HepG2 (cell line): Measurements from ENCODE around the gene FBRSL1. TPM values are rescaled to one million over a fixed set of nuclear protein-coding genes. Genes with fewer than 3 reads are reported as not detected.
A peak's percentile ranks its signal among the peaks of the same experiment; 100 is the strongest.

Experiments
- AKAP8 ChIP-seq: sonication (generic); formaldehyde crosslinking; IDR thresholded peaks from 2 replicates; pipeline ENCODE4 v1.5.1; 2020; ENCODE audit warnings: mild to moderate bottlenecking, missing genetic modification reagents
- ARNTL ChIP-seq: sonication (generic); formaldehyde crosslinking; IDR thresholded peaks from 2 replicates; pipeline ENCODE4 v1.4.0; 2020; ENCODE audit warnings: mild to moderate bottlenecking, missing genetic modification reagents
- CBFB ChIP-seq: sonication (generic); formaldehyde crosslinking; IDR thresholded peaks from 2 replicates; pipeline ENCODE4 v1.4.0; 2020; ENCODE audit warnings: missing genetic modification reagents
- KAT8 ChIP-seq: IDR thresholded peaks from 2 replicates; pipeline ENCODE4 v1.6.1; 2016; ENCODE audit warnings: missing genetic modification reagents, missing compliant biosample characterization
- KLF16 ChIP-seq, 2 experiments: sonication (generic) in 1 of 2; formaldehyde crosslinking in 1 of 2; IDR thresholded peaks; 2 replicates each; pipeline versions ENCODE4 v1.6.1 to v1.8.0; 2016 to 2023; ENCODE audit warnings: missing genetic modification reagents in 2 of 2, missing compliant biosample characterization in 1 of 2
- MXI1 ChIP-seq: IDR thresholded peaks from 3 replicates; pipeline ENCODE4 v1.6.1; 2012; ENCODE audit warnings: low read depth, low read length, inconsistent platforms, borderline replicate concordance
- NPAS2 ChIP-seq: sonication (generic); formaldehyde crosslinking; IDR thresholded peaks from 2 replicates; pipeline ENCODE4 v1.8.0; 2022; ENCODE audit warnings: mild to moderate bottlenecking, missing genetic modification reagents, borderline replicate concordance
- RARA ChIP-seq: IDR thresholded peaks from 2 replicates; pipeline ENCODE4 v1.6.1; 2016; ENCODE audit warnings: missing genetic modification reagents, missing compliant biosample characterization
- RXRA ChIP-seq: sonication (generic); formaldehyde crosslinking; IDR thresholded peaks from 2 replicates; pipeline ENCODE4 v1.5.1; 2020; ENCODE audit warnings: missing genetic modification reagents
- SALL2 ChIP-seq: sonication (generic); formaldehyde crosslinking; IDR thresholded peaks from 2 replicates; pipeline ENCODE4 v1.8.1; 2023; ENCODE audit warnings: mild to moderate bottlenecking, missing genetic modification reagents, inconsistent platforms
- SAP130 ChIP-seq: IDR thresholded peaks from 2 replicates; pipeline ENCODE4 v1.6.1; 2016; ENCODE audit warnings: low read depth
- TEAD3 ChIP-seq: optimal IDR thresholded peaks from 2 replicates; pipeline ENCODE3; 2016; ENCODE audit warnings: borderline replicate concordance
- ZBTB7A ChIP-seq: sonication (generic); formaldehyde crosslinking; IDR thresholded peaks from 2 replicates; pipeline ENCODE4 v1.8.0; 2022; ENCODE audit warnings: mild to moderate bottlenecking, missing genetic modification reagents
- ZFX ChIP-seq: sonication (generic); formaldehyde crosslinking; IDR thresholded peaks from 2 replicates; pipeline ENCODE4 v1.4.0; 2020; ENCODE audit warnings: mild to moderate bottlenecking, low read depth, missing genetic modification reagents, moderate library complexity
- ZNF331 ChIP-seq: sonication (generic); formaldehyde crosslinking; IDR thresholded peaks from 2 replicates; pipeline ENCODE4 v1.4.0; 2020; ENCODE audit warnings: missing genetic modification reagents
- ZNF460 ChIP-seq: sonication (generic); formaldehyde crosslinking; IDR thresholded peaks from 2 replicates; pipeline ENCODE4 v1.5.1; 2020; ENCODE audit warnings: missing genetic modification reagents, mild to moderate bottlenecking, borderline replicate concordance
- ZNF749 ChIP-seq: sonication (generic); formaldehyde crosslinking; IDR thresholded peaks from 2 replicates; pipeline ENCODE4 v1.8.0; 2022; ENCODE audit warnings: mild to moderate bottlenecking, missing genetic modification reagents, moderate library complexity, borderline replicate concordance
- ZNF788 ChIP-seq: sonication (generic); formaldehyde crosslinking; IDR thresholded peaks from 2 replicates; pipeline ENCODE4 v1.5.0; 2020; ENCODE audit warnings: mild to moderate bottlenecking, missing genetic modification reagents, borderline replicate concordance
- polyA plus RNA-seq, 8 experiments: library from polyadenylated mRNA; depleted of rRNA in 3 of 8; stranded (reverse) in 7 of 8; unstranded in 1 of 8; fragments of >200 nt; fragmentation: Illumina TruSeq in 4 of 8; extraction: Trizol in 4 of 8; gene quantifications; 2 replicates each; pipeline versions ENCODE4 v1.2.1 to v1.2.3, GENCODE V29; 2011 to 2016; ENCODE audit warnings: low read depth in 4 of 8, missing spikeins in 1 of 8, mixed read lengths in 1 of 8; ENCODE audit not compliant: insufficient read depth in 1 of 8
- total RNA-seq, 5 experiments: library from RNA; depleted of rRNA; stranded (reverse); fragments of >200 nt; fragmentation: Illumina TruSeq; extraction: Trizol; gene quantifications; 2 replicates each; pipeline ENCODE4 v1.2.3, GENCODE V29; 2016; ENCODE audit warnings: low read depth in 1 of 5
- TF ChIP-seq, protein P1 (sequence below): sonication (generic); formaldehyde crosslinking; IDR thresholded peaks from 2 replicates; pipeline ENCODE4 v1.4.0; 2020; ENCODE audit warnings: mild to moderate bottlenecking, missing genetic modification reagents
- TF ChIP-seq, protein P2 (sequence below): IDR thresholded peaks from 2 replicates; pipeline ENCODE4 v1.6.1; 2016; ENCODE audit warnings: mild to moderate bottlenecking
- TF ChIP-seq, protein P3 (sequence below): sonication (generic); formaldehyde crosslinking; IDR thresholded peaks from 2 replicates; pipeline ENCODE4 v1.5.1; 2020; ENCODE audit warnings: mild to moderate bottlenecking, moderate library complexity, missing genetic modification reagents

The FBRSL1 gene
- total and polyA plus RNA-seq, 2 of the 13 experiments (the other 11 are each of a cell fraction or from before 2014, with no cell fraction given): 3.6 to 7.9 TPM

DNA sequence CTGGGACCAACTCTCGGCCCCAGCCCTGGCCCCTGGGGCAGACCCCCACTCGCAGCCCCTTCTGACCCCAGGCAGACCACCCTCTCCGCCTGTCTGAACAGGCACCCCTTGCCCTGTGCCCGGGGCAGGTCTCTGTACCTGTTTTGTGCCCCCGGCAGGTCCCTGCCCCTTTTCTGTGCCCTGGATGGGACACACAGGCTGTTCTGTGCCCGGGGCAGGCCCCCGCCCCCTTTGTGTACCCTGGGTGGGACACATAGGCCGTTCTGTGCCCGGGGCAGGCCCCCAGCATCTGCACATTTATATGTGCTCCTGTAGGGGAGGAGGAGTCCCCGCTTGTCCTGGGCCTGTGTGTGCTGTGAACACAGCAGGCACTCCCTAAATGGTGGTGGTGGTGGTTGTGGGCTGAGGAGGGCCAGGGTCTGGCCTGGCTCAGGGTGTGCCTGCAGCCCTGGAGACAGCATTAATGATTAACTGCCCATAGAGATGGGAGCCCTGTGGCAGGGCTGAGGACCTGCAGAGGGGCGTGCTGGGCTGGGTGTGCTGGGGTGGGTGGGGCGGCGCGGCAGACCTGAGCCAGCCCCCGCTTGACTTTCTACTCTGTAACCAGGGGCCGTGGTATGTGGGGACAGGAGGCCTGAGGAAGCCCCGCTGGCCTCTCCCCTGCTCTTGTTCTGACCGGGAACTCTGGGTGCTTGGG is 3.7 kb downstream of the FBRSL1 start (continued):
- TF ChIP-seq ARNTL (CRISPR knock-in tag): 0 out of 2 replicates have a peak, but pooled peaks have one; percentile 36
- TF ChIP-seq TEAD3: peak; percentile 48
- 0 out of 2 replicates have a peak, but pooled peaks have one; percentile 12 for TF ChIP-seq RXRA
- TF ChIP-seq, protein P1, sequence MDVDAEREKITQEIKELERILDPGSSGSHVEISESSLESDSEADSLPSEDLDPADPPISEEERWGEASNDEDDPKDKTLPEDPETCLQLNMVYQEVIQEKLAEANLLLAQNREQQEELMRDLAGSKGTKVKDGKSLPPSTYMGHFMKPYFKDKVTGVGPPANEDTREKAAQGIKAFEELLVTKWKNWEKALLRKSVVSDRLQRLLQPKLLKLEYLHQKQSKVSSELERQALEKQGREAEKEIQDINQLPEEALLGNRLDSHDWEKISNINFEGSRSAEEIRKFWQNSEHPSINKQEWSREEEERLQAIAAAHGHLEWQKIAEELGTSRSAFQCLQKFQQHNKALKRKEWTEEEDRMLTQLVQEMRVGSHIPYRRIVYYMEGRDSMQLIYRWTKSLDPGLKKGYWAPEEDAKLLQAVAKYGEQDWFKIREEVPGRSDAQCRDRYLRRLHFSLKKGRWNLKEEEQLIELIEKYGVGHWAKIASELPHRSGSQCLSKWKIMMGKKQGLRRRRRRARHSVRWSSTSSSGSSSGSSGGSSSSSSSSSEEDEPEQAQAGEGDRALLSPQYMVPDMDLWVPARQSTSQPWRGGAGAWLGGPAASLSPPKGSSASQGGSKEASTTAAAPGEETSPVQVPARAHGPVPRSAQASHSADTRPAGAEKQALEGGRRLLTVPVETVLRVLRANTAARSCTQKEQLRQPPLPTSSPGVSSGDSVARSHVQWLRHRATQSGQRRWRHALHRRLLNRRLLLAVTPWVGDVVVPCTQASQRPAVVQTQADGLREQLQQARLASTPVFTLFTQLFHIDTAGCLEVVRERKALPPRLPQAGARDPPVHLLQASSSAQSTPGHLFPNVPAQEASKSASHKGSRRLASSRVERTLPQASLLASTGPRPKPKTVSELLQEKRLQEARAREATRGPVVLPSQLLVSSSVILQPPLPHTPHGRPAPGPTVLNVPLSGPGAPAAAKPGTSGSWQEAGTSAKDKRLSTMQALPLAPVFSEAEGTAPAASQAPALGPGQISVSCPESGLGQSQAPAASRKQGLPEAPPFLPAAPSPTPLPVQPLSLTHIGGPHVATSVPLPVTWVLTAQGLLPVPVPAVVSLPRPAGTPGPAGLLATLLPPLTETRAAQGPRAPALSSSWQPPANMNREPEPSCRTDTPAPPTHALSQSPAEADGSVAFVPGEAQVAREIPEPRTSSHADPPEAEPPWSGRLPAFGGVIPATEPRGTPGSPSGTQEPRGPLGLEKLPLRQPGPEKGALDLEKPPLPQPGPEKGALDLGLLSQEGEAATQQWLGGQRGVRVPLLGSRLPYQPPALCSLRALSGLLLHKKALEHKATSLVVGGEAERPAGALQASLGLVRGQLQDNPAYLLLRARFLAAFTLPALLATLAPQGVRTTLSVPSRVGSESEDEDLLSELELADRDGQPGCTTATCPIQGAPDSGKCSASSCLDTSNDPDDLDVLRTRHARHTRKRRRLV (CRISPR knock-in tag): no peak
- 0 out of 2 replicates have a peak, but pooled peaks have one; percentile 28 for TF ChIP-seq ZNF788 (CRISPR knock-in tag)
- peak; percentile 78 for TF ChIP-seq SAP130
- TF ChIP-seq, protein P2, sequence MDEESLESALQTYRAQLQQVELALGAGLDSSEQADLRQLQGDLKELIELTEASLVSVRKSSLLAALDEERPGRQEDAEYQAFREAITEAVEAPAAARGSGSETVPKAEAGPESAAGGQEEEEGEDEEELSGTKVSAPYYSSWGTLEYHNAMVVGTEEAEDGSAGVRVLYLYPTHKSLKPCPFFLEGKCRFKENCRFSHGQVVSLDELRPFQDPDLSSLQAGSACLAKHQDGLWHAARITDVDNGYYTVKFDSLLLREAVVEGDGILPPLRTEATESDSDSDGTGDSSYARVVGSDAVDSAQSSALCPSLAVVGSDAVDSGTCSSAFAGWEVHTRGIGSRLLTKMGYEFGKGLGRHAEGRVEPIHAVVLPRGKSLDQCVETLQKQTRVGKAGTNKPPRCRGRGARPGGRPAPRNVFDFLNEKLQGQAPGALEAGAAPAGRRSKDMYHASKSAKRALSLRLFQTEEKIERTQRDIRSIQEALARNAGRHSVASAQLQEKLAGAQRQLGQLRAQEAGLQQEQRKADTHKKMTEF: 0 out of 2 replicates have a peak, but pooled peaks have one; percentile 27
- TF ChIP-seq ZNF331 (CRISPR knock-in tag): peak; percentile 11; the same call in 1 of the 2 replicates
- TF ChIP-seq RARA (CRISPR knock-in tag): no peak
- TF ChIP-seq ZBTB7A (CRISPR knock-in tag): 0 out of 2 replicates have a peak, but pooled peaks have one; percentile 47
- 0 out of 2 replicates have a peak, but pooled peaks have one; percentile 41 for TF ChIP-seq CBFB (CRISPR knock-in tag)
- TF ChIP-seq AKAP8: peak; percentile 68; the same call in 1 of the 2 replicates
- no peak for TF ChIP-seq ZNF460
- no peak for TF ChIP-seq NPAS2 (CRISPR knock-in tag)
- TF ChIP-seq KAT8: no peak
- TF ChIP-seq, protein P3, sequence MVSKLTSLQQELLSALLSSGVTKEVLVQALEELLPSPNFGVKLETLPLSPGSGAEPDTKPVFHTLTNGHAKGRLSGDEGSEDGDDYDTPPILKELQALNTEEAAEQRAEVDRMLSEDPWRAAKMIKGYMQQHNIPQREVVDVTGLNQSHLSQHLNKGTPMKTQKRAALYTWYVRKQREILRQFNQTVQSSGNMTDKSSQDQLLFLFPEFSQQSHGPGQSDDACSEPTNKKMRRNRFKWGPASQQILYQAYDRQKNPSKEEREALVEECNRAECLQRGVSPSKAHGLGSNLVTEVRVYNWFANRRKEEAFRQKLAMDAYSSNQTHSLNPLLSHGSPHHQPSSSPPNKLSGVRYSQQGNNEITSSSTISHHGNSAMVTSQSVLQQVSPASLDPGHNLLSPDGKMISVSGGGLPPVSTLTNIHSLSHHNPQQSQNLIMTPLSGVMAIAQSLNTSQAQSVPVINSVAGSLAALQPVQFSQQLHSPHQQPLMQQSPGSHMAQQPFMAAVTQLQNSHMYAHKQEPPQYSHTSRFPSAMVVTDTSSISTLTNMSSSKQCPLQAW (CRISPR knock-in tag): peak; percentile 86
- peak; percentile 39; the same call in 1 of the 2 replicates for TF ChIP-seq SALL2 (CRISPR knock-in tag)
- TF ChIP-seq MXI1: peak; percentile 28; the same call in 1 of the 3 replicates
- TF ChIP-seq ZNF749 (CRISPR knock-in tag): no peak
- 0 out of 4 replicates have a peak, but pooled peaks of 1 of the 2 experiments have one; percentile 31 for TF ChIP-seq KLF16 (CRISPR knock-in tag; IDR thresholded peaks at IDR 0.05)
- peak; percentile 59; the same call in 1 of the 2 replicates for TF ChIP-seq ZFX (CRISPR knock-in tag)
